Kidney (tissue), 14 donors: Measurements from ENCODE around the gene UNC5A. TPM values are rescaled to one million over a fixed set of nuclear protein-coding genes. Genes with fewer than 3 reads are reported as not detected.

Source experiments
- DNase-seq, 5 donors: peaks; one replicate each; pipeline ENCODE4 v3.0.0-alpha.2; 2013 to 2020
- FAIRE-seq: peaks from 2 replicates; lab custom pipeline; 2012; peaks lifted over from hg19 to GRCh38; lab: Jason Lieb, UNC
- H3K27ac ChIP-seq, 2 donors: one replicate each; pipeline ENCODE4 v1.7.0; 2013; ENCODE audit warnings: low read depth in 2 of 2, low read length in 2 of 2, inconsistent platforms in 1 of 2
- H3K27me3 ChIP-seq: one replicate; pipeline ENCODE4 v1.7.1; 2013; ENCODE audit warnings: low read length, inconsistent platforms; ENCODE audit not compliant: control insufficient read depth, insufficient read depth
- H3K36me3 ChIP-seq, 3 donors: one replicate each; pipeline versions ENCODE4 v1.7.0 to v1.7.1; 2013; ENCODE audit warnings: low read length in 3 of 3, control low read depth in 1 of 3, inconsistent platforms in 1 of 3; ENCODE audit not compliant: insufficient read depth in 3 of 3, control insufficient read depth in 2 of 3
- H3K4me1 ChIP-seq, 3 donors: one replicate each; pipeline versions ENCODE4 v1.7.0 to v1.7.1; 2013; ENCODE audit warnings: low read length in 3 of 3, inconsistent platforms in 1 of 3, low read depth in 1 of 3; ENCODE audit not compliant: control insufficient read depth in 2 of 3, insufficient read depth in 2 of 3
- H3K4me3 ChIP-seq, 3 donors: one replicate each; pipeline versions ENCODE4 v1.7.0 to v1.8.1; 2013; ENCODE audit warnings: low read length in 3 of 3, control low read depth in 1 of 3, inconsistent platforms in 1 of 3
- H3K9ac ChIP-seq, 3 donors: one replicate each; pipeline versions ENCODE4 v1.7.0 to v1.7.1; 2013; ENCODE audit warnings: low read length in 3 of 3, control low read depth in 1 of 3, inconsistent platforms in 1 of 3
- H3K9me3 ChIP-seq, 3 donors: one replicate each; pipeline versions ENCODE4 v1.7.0 to v1.7.1; 2013; ENCODE audit warnings: low read length in 3 of 3, control low read depth in 1 of 3, inconsistent platforms in 1 of 3; ENCODE audit not compliant: control insufficient read depth in 2 of 3, insufficient read depth in 1 of 3
- intact Hi-C: fragments of 100-400 bp; cut with DNase I; formaldehyde crosslinking; loops from one replicate; pipeline ENCODE4 v1.11.1; 2022
- polyA plus RNA-seq: library from polyadenylated mRNA; stranded (reverse); fragments of 350-450 nt; fragmentation: Illumina TruSeq; extraction: RNeasy Lipid Tissue Mini Kit (QIAGEN cat#74804); gene quantifications from one replicate; pipeline ENCODE4 v1.2.3, GENCODE V29; 2014; ENCODE audit warnings: low read depth, low replicate concordance; ENCODE audit not compliant: insufficient read depth
- total RNA-seq: library from RNA; stranded (reverse); fragmentation: NEBNext Ultra II Directional; extraction: Animal tissue kit (Norgen Biotek cat#: 25700); gene quantifications from one replicate; pipeline ENCODE4 v1.2.1, GENCODE V29; 2021
- TF ChIP-seq, protein P1 (sequence below): IDR thresholded peaks from 3 replicates; pipeline ENCODE4 v1.5.1; 2012; ENCODE audit warnings: mild to moderate bottlenecking, moderate library complexity, borderline replicate concordance; ENCODE audit not compliant: insufficient read depth; ENCODE audit errors: extremely low read depth
- donor health status: control.
- donor health status: control.
- donor health status: control.
- donor health status: control.
- donor health status: control.
- donor health status: DM: yes; HTN: yes; CAD: no.
- donor health status: Normal renal cell carcinoma (clear cell type).

The UNC5A gene
- total and polyA plus RNA-seq, 2 donors from 2014 or later, result 1.5 TPM; not detected in 1

DNA sequence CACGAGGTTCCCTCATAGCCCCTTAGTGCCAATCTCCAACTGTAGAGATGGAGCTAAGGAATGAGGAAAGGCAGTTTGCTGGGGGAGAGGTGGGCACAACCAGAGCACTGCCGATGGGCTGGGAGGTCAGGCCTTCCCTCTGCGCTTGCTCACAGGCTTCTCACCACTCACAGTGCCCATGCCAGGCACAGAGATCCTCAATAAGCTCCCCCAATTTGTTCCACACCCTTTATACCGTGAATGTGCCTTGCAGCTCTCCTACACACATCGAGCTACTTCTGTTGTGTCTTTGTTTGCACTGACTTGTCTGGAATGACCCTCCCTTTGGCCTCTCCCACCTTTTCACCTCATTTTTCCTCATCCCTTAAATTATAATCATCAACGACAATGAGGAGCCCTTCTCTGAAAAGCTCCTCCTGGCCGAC, 90.4 kb downstream of the UNC5A start:
- intact Hi-C loops, result no loop called here
- TF ChIP-seq, protein P1, sequence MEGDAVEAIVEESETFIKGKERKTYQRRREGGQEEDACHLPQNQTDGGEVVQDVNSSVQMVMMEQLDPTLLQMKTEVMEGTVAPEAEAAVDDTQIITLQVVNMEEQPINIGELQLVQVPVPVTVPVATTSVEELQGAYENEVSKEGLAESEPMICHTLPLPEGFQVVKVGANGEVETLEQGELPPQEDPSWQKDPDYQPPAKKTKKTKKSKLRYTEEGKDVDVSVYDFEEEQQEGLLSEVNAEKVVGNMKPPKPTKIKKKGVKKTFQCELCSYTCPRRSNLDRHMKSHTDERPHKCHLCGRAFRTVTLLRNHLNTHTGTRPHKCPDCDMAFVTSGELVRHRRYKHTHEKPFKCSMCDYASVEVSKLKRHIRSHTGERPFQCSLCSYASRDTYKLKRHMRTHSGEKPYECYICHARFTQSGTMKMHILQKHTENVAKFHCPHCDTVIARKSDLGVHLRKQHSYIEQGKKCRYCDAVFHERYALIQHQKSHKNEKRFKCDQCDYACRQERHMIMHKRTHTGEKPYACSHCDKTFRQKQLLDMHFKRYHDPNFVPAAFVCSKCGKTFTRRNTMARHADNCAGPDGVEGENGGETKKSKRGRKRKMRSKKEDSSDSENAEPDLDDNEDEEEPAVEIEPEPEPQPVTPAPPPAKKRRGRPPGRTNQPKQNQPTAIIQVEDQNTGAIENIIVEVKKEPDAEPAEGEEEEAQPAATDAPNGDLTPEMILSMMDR, result no peak
- no peak for FAIRE-seq
- Histone ChIP-seq H3K9me3 (no peaks in the 10 kb centered on the region), H3K27me3 (no peaks in the 10 kb centered on the region), H3K4me3 (no peak overlapping the region), H3K9ac (no peak overlapping the region), H3K4me1 (peaks cover 0 to 2% (median 0%) of the 10 kb centered on the region in 3 donors), H3K36me3 (peaks cover 10 to 20% (median 17%) of the 10 kb centered on the region in 3 donors), H3K27ac (no peak overlapping the region)
- DNase-seq, result no peak

GRCh38 chr5:176901260-176902101, 91.1 kb downstream of the UNC5A start:
- peaks cover 12 to 25% (median 23%) of the 10 kb centered on the region in 3 donors for H3K36me3 ChIP-seq
- no peak overlapping the region for H3K9ac ChIP-seq
- no peak for DNase-seq
- TF ChIP-seq, protein P1, result no peak
- no peak overlapping the region for H3K27ac ChIP-seq
- intact Hi-C loops, result no loop called here
- no peaks in the 10 kb centered on the region for H3K27me3 ChIP-seq
- H3K9me3 ChIP-seq, result no peaks in the 10 kb centered on the region
- H3K4me3 ChIP-seq, result no peak overlapping the region
- peaks cover 0 to 2% (median 0%) of the 10 kb centered on the region in 3 donors for H3K4me1 ChIP-seq
- no peak for FAIRE-seq

- TF ChIP-seq, protein P1, result no peak
- intact Hi-C loops, result no loop called here
- H3K4me3 ChIP-seq, result no peak overlapping the region
- DNase-seq (no peak), FAIRE-seq (no peak)
- H3K27me3 ChIP-seq, result no peaks in the 10 kb centered on the region
- peaks cover 0 to 2% (median 0%) of the 10 kb centered on the region in 3 donors for H3K4me1 ChIP-seq
- H3K36me3 ChIP-seq, result peaks cover 12 to 32% (median 31%) of the 10 kb centered on the region in 3 donors
- no peak overlapping the region for H3K27ac ChIP-seq
- H3K9ac ChIP-seq, result no peak overlapping the region
- H3K9me3 ChIP-seq, result no peaks in the 10 kb centered on the region
Observed at GRCh38 chr5:176902102-176902814, 91.9 kb downstream of the UNC5A start.
